Prostate gland (tissue), 2 donors: ENCODE data around the gene RHCE.

ENCODE experiments used
- POLR2A ChIP-seq: fragments of 450-650 bp; IDR thresholded peaks from one replicate; pipeline ENCODE4 v1.6.1; 2016; ENCODE audit warnings: antibody characterized with exemption, mild to moderate bottlenecking
- TF ChIP-seq, protein P1 (sequence below), 4 experiments: fragments of 200-600 bp in 2 of 4; fragments of 450-650 bp in 2 of 4; sonication (generic) in 2 of 4; IDR thresholded peaks; 1 replicate in 3 of 4; 2 replicates in 1 of 4; pipeline ENCODE4 v1.5.1; 2016 to 2019; ENCODE audit warnings: antibody characterized with exemption in 4 of 4, mild to moderate bottlenecking in 2 of 4, moderate library complexity in 2 of 4

DNA sequence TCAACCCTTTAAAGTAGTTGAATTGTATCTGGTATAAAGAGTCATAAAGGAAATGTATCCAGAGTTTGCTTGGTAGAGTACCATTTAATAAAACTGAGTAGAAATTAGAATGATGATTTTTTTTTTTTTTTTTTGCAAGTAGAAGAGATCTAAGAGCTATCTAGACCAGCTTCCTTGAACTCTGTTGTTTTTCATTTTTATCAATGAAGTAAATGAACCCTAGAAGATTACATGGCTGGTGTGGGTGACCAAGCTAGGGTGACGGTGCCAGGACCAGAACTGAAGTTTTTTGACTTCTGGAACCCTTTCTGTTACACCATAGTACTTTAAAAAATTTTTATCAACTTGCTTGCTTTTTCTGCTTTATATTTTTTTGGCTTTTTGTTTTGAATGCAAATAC lies 47.0 kb upstream of the RHCE start:
- TF ChIP-seq, protein P1, sequence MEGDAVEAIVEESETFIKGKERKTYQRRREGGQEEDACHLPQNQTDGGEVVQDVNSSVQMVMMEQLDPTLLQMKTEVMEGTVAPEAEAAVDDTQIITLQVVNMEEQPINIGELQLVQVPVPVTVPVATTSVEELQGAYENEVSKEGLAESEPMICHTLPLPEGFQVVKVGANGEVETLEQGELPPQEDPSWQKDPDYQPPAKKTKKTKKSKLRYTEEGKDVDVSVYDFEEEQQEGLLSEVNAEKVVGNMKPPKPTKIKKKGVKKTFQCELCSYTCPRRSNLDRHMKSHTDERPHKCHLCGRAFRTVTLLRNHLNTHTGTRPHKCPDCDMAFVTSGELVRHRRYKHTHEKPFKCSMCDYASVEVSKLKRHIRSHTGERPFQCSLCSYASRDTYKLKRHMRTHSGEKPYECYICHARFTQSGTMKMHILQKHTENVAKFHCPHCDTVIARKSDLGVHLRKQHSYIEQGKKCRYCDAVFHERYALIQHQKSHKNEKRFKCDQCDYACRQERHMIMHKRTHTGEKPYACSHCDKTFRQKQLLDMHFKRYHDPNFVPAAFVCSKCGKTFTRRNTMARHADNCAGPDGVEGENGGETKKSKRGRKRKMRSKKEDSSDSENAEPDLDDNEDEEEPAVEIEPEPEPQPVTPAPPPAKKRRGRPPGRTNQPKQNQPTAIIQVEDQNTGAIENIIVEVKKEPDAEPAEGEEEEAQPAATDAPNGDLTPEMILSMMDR (IDR thresholded peaks at IDR 0.05), result no peak
- TF ChIP-seq POLR2A, result no peak
